ENCODE data around the gene CX3CR1.

Gene CX3CR1

DNA sequence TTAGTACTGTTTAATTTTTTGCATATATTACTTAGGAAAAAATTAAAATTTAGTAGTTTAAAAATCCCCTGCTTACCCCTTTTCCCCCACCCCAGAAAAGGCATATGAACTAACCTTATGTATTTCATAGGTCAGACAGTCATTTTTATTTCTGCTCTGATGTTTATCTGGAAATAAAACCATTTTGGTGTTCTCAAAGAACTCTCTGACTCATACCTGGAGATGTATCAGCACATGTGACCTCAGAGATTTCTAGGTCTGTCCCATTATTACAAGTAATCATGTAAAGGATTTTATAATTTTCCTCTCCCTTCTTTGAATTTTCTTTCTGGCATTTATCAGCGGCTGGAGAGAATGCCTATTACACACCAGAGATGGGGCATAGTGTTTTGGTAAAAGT lies 35.6 kb upstream of the CX3CR1 start:
- Histone ChIP-seq H3K4me3 (ENCODE audit: low read depth, low read length) (no peak overlapping the region), H3K27me3 (ENCODE audit: insufficient read depth, low read depth, severe bottlenecking) (no peaks in the 10 kb centered on the region), H3K9me3 (ENCODE audit: severe bottlenecking) (no peaks in the 10 kb centered on the region), H3K27ac (no peak overlapping the region), H3K36me3 (no peaks in the 10 kb centered on the region)
- TF ChIP-seq, protein P1, sequence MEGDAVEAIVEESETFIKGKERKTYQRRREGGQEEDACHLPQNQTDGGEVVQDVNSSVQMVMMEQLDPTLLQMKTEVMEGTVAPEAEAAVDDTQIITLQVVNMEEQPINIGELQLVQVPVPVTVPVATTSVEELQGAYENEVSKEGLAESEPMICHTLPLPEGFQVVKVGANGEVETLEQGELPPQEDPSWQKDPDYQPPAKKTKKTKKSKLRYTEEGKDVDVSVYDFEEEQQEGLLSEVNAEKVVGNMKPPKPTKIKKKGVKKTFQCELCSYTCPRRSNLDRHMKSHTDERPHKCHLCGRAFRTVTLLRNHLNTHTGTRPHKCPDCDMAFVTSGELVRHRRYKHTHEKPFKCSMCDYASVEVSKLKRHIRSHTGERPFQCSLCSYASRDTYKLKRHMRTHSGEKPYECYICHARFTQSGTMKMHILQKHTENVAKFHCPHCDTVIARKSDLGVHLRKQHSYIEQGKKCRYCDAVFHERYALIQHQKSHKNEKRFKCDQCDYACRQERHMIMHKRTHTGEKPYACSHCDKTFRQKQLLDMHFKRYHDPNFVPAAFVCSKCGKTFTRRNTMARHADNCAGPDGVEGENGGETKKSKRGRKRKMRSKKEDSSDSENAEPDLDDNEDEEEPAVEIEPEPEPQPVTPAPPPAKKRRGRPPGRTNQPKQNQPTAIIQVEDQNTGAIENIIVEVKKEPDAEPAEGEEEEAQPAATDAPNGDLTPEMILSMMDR (IDR thresholded peaks at IDR 0.05; ENCODE audit: low read depth, low read length): no peak
- no peak for DNase-seq

DNA sequence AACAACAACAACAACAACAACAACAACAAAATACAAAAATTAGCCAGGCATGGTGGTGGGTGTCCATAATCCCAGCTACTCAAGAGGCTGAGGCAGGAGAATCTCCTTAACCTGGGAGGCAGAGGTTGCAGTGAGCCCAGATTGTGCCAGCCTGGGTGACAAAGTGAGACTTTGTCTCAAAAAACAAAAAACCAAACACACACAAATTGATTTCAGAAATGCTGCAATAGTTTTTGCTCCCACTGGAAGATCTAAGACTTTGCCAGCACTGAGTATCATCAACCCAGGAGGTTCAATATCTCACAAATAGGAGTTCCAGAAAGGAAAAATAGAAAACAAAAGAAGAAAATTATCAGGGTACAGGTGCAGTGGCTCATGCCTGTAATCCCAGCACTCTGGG lies 33.5 kb upstream of the CX3CR1 start:
- H3K36me3 ChIP-seq: no peaks in the 10 kb centered on the region
- TF ChIP-seq, protein P1 (IDR thresholded peaks at IDR 0.05; ENCODE audit: low read depth, low read length): no peak
- DNase-seq: no peak
- no peak overlapping the region for H3K4me3 ChIP-seq (ENCODE audit: low read depth, low read length)
- no peaks in the 10 kb centered on the region for H3K9me3 ChIP-seq (ENCODE audit: severe bottlenecking)
- no peak overlapping the region for H3K27ac ChIP-seq
- no peaks in the 10 kb centered on the region for H3K27me3 ChIP-seq (ENCODE audit: insufficient read depth, low read depth, severe bottlenecking)

DNA sequence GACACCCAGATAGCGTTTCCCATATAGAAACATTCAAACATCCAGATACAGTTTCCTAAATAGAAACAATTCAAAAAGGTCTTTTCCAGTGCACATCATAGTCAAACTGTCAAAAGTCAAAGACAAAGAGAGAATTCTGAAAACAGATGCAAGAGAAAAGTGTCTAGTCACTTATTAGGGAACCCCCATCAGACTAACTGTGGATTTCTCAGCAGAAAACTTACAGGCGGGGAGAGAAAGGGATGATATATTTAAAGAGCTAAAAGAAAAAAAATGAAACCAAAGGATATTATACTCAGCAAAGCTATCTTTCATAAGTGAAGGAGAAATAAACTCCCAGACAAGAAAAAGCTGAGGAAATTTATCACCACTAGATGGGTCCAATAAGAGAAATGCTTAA lies 22.3 kb upstream of the CX3CR1 start:
- Histone ChIP-seq H3K27ac (no peak overlapping the region), H3K36me3 (no peaks in the 10 kb centered on the region), H3K9me3 (ENCODE audit: severe bottlenecking) (no peaks in the 10 kb centered on the region), H3K27me3 (ENCODE audit: insufficient read depth, low read depth, severe bottlenecking) (no peaks in the 10 kb centered on the region), H3K4me3 (ENCODE audit: low read depth, low read length) (no peak overlapping the region)
- TF ChIP-seq, protein P1 (IDR thresholded peaks at IDR 0.05; ENCODE audit: low read depth, low read length): no peak
- DNase-seq: no peak

DNA sequence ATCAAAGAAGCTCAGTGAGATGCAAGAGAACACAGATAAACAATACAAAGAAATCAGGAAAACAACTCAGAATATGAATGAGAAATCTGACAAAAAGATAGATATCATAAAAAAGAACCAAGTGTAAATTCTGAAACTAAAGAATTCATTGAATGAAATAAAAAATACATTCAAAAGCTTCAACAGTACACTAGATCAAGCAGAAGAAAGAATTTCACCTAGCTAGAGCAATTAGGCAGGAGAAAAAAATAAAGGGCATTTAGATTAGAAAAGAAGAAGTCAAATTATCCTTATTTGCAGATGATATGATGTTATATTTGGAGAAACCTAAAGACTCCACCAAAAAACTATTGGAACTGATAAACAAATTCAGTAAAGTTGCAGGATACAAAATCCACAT lies 19.4 kb upstream of the CX3CR1 start:
- H3K27me3 ChIP-seq (ENCODE audit: insufficient read depth, low read depth, severe bottlenecking): no peaks in the 10 kb centered on the region
- H3K9me3 ChIP-seq (ENCODE audit: severe bottlenecking): no peaks in the 10 kb centered on the region
- TF ChIP-seq, protein P1 (IDR thresholded peaks at IDR 0.05; ENCODE audit: low read depth, low read length): no peak

DNA sequence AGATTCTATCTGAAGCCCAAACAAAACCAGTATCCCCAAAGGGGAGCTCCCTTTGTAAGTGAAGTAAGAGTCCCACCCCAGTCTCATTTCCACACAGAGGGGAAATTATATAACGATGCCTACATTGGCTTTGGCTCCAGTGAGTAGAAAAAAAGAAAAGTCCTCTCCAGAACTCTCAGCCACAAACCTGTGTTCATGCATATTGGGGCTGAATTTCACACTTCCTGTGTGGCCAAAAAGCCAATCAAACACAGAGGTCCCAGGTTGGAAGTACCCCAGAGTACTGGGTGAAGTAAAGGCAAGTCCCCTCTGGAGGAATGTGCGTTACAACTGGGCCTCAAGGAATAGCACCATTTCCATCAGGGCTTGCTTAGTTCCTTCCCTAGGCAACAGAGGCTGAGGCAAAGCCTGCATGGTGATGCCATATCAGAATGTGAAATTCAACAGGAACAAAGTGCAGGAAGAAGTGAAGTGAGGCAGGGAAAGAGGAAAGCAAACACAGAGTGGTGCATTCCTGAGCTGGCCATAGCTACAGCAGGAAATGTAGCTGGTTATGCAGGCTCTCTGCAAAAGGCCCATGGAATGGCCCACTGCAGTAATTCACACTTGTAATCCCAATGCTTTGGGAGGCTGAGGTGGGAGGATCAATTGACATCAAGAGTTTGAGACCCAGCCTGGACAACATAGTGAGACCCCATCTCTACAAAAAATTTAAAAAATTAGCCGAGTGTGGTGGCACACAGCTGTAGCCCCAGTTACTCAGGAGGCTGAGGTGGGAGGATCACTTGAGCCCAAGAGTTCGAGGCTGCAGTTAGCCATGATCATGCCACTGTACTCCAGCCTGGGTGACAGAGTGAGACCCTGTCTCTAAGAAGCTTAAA lies 16.6 kb upstream of the CX3CR1 start:
- no peaks in the 10 kb centered on the region for H3K9me3 ChIP-seq (ENCODE audit: severe bottlenecking)
- H3K27me3 ChIP-seq (ENCODE audit: insufficient read depth, low read depth, severe bottlenecking): no peaks in the 10 kb centered on the region
- no peaks in the 10 kb centered on the region for H3K36me3 ChIP-seq
- H3K4me3 ChIP-seq (ENCODE audit: low read depth, low read length): no peak overlapping the region
- TF ChIP-seq, protein P1 (IDR thresholded peaks at IDR 0.05; ENCODE audit: low read depth, low read length): no peak
- H3K27ac ChIP-seq: no peak overlapping the region
- DNase-seq: no peak

More for the DNA sequence above, 19.4 kb upstream of the CX3CR1 start:
- Histone ChIP-seq H3K36me3 (no peaks in the 10 kb centered on the region), H3K27ac (no peak overlapping the region), H3K4me3 (ENCODE audit: low read depth, low read length) (no peak overlapping the region)
- DNase-seq: no peak
